ENCODE data around the gene VAMP5. TPM values are rescaled to one million over a fixed set of nuclear protein-coding genes. Genes with fewer than 3 reads are reported as not detected.
"Not testable (repeated sequence)": the region's sequence is repeated elsewhere in the genome, so short reads cannot be mapped to it uniquely, and the experiment has no call there.

Gene VAMP5
- total RNA-seq, 4 donors from 2014 or later = 39.6 to 91.6 (median 55.6) TPM

GRCh38 chr2:85600951-85601770 is 16.9 kb downstream of the VAMP5 start:
- Histone ChIP-seq H3K27ac (peak overlapping the region; percentile 85 to 96 (median 91)), H3K27me3 (no peaks in the 10 kb centered on the region), H3K4me3 (peak overlapping the region; percentile 57 to 92 (median 78)), H3K36me3 (peaks cover 0 to 43% (median 4%) of the 10 kb centered on the region in 3 donors), H3K4me1 (peaks cover 0 to 71% (median 39%) of the 10 kb centered on the region in 4 donors), H3K9me3 (no peaks in the 10 kb centered on the region)
- no peak for TF ChIP-seq EP300 (IDR thresholded peaks at IDR 0.05)
- no peak for TF ChIP-seq POLR2A (IDR thresholded peaks at IDR 0.05)
- no peak for TF ChIP-seq CTCF (IDR thresholded peaks at IDR 0.05)
- WGBS, 2 donors = 58 to 76% methylated on average over 4 to 5 of the region's 6 CpGs
- no peak for DNase-seq (ENCODE audit: low spot score in 2 of 2)

- H3K36me3 ChIP-seq = peaks cover 0 to 41% (median 4%) of the 10 kb centered on the region in 3 donors
- H3K27ac ChIP-seq = peak overlapping the region; percentile 85 to 96 (median 91)
- 5 to 9% methylated on average over 19 to 26 of the region's 36 CpGs for WGBS, 2 donors
- no peaks in the 10 kb centered on the region for H3K27me3 ChIP-seq
- DNase-seq (ENCODE audit: low spot score in 2 of 2) = peak in 1 of 2 donors; percentile 48
- H3K9me3 ChIP-seq = no peaks in the 10 kb centered on the region
- peaks cover 0 to 70% (median 34%) of the 10 kb centered on the region in 4 donors for H3K4me1 ChIP-seq
- peak overlapping the region; percentile 57 to 92 (median 78) for H3K4me3 ChIP-seq
- TF ChIP-seq EP300 (IDR thresholded peaks at IDR 0.05) (no peak), POLR2A (IDR thresholded peaks at IDR 0.05) (no peak), CTCF (IDR thresholded peaks at IDR 0.05) (no peak)
These were observed 17.7 kb downstream of the VAMP5 start for GRCh38 chr2:85601771-85602475.

- Histone ChIP-seq H3K4me1 (peaks cover 0 to 71% (median 37%) of the 10 kb centered on the region in 4 donors), H3K4me3 (peak within 1 kb of the TSS; percentile 57 to 92 (median 78)), H3K27ac (peak within 1 kb of the TSS; percentile 85 to 96 (median 91)), H3K27me3 (no peaks in the 10 kb centered on the region), H3K36me3 (peaks cover 0 to 41% (median 0%) of the 10 kb centered on the region in 3 donors), H3K9me3 (no peaks in the 10 kb centered on the region)
- TF ChIP-seq CTCF (IDR thresholded peaks at IDR 0.05) (peak; percentile 35 to 85 (median 48)), EP300 (IDR thresholded peaks at IDR 0.05) (peak in 1 of 2 donors; percentile 85), POLR2A (IDR thresholded peaks at IDR 0.05) (peak; percentile 81 to 86)
- 0 to 1% methylated on average over 15 to 38 of the region's 73 CpGs for WGBS, 2 donors
- peak; percentile 91 to 92 for DNase-seq (ENCODE audit: low spot score in 2 of 2)
These were observed 18.4 kb downstream of the VAMP5 start, which contains the start of gene TMEM150A for GRCh38 chr2:85602476-85603234. TMEM150A (minus strand) TSS chr2:85602698; CDS start chr2:85601948, 750 bp downstream.

- not testable (repeated sequence) for DNase-seq (ENCODE audit: low spot score in 2 of 2); H3K27me3 ChIP-seq; H3K9me3 ChIP-seq
- H3K4me3 ChIP-seq = peak overlapping the region in 2 of 4 donors; percentile 51 to 92
- H3K4me1 ChIP-seq = peaks cover 0 to 84% (median 37%) of the 10 kb centered on the region in 4 donors
- peaks cover 0 to 42% (median 0%) of the 10 kb centered on the region in 3 donors for H3K36me3 ChIP-seq
- WGBS, 2 donors = 70 to 74% methylated on average over 3 of the region's 3 CpGs
- H3K27ac ChIP-seq = peak overlapping the region in 3 of 4 donors; percentile 38 to 96 (median 80)
These were observed 19.9 kb downstream of the VAMP5 start for GRCh38 chr2:85604133-85604444.
